SU-DHL-6 (cell line): ENCODE data around the gene EME2.

Source experiments
- H2AFZ ChIP-seq: fragments of 200-600 bp; sonication (generic); 2 replicates; pipeline ENCODE4 v1.6.1; 2014; ENCODE audit warnings: low read depth, mild to moderate bottlenecking, moderate library complexity, mixed read lengths, antibody characterized with exemption, low read length; ENCODE audit not compliant: severe bottlenecking
- H3F3A ChIP-seq: fragments of 200-600 bp; shearing (Covaris generic); 2 replicates; pipeline ENCODE4 v1.6.0; 2016; ENCODE audit warnings: antibody characterized with exemption, mild to moderate bottlenecking; ENCODE audit not compliant: insufficient read depth
- H3K27ac ChIP-seq: fragments of 200-600 bp; sonication (generic); 2 replicates; pipeline ENCODE4 v1.5.1; 2016; ENCODE audit warnings: low read depth, mild to moderate bottlenecking, low read length, moderate library complexity, mixed read lengths
- H3K27me3 ChIP-seq: fragments of 200-600 bp; sonication (generic), shearing (Covaris generic); 2 replicates; pipeline ENCODE4 v1.6.0; 2014; ENCODE audit warnings: mild to moderate bottlenecking, low read length
- H3K36me3 ChIP-seq: fragments of 200-600 bp; sonication (generic); 2 replicates; pipeline ENCODE4 v1.6.1; 2014; ENCODE audit warnings: mild to moderate bottlenecking, low read length, mixed read lengths
- H3K4me2 ChIP-seq: fragments of 300-600, 200-600 bp; shearing (Covaris generic), sonication (generic); 2 replicates; pipeline ENCODE4 v1.6.0; 2014; ENCODE audit warnings: low read length, low read depth, mild to moderate bottlenecking; ENCODE audit not compliant: poor library complexity, severe bottlenecking
- H3K4me3 ChIP-seq: fragments of 200-600 bp; sonication (generic); 2 replicates; pipeline ENCODE4 v1.5.1; 2014; ENCODE audit warnings: antibody characterized with exemption, low read length, mild to moderate bottlenecking, mixed read lengths; ENCODE audit not compliant: insufficient read depth, poor library complexity, severe bottlenecking
- H3K79me2 ChIP-seq: fragments of 200-600 bp; sonication (generic); 2 replicates; pipeline ENCODE4 v1.6.1; 2014; ENCODE audit warnings: mild to moderate bottlenecking, low read length, moderate library complexity; ENCODE audit not compliant: insufficient read depth
- H3K9ac ChIP-seq: fragments of 200-600 bp; sonication (generic); 2 replicates; pipeline ENCODE4 v1.7.0; 2014; ENCODE audit warnings: mild to moderate bottlenecking, low read length
- H3K9me2 ChIP-seq: fragments of 200-600 bp; sonication (generic); replicated peaks from 2 replicates; pipeline ENCODE4 v1.6.1; 2014; ENCODE audit warnings: low read length; ENCODE audit not compliant: insufficient read depth
- H3K9me3 ChIP-seq: fragments of 200-600 bp; sonication (generic); 2 replicates; pipeline ENCODE4 v1.6.1; 2014; ENCODE audit warnings: low read length, mixed read lengths; ENCODE audit not compliant: insufficient read depth
- H4K20me1 ChIP-seq: fragments of 200-600 bp; sonication (generic); 2 replicates; pipeline ENCODE4 v1.6.1; 2014; ENCODE audit warnings: low read depth, mild to moderate bottlenecking, antibody characterized with exemption, low read length, moderate library complexity, mixed read lengths
- EZH2phosphoT487 ChIP-seq: fragments of 200-600 bp; sonication (generic), shearing (Covaris generic); conservative IDR thresholded peaks from 2 replicates; pipeline ENCODE4 v1.6.1; 2018; ENCODE audit warnings: mild to moderate bottlenecking, antibody characterized with exemption, low read length, moderate library complexity, mixed read lengths
- TF ChIP-seq, protein P1 (sequence below): fragments of 200-600 bp; sonication (generic); IDR thresholded peaks from one replicate; pipeline ENCODE4 v1.5.1; 2017; ENCODE audit warnings: antibody characterized with exemption, mild to moderate bottlenecking, low read length, moderate library complexity; ENCODE audit not compliant: insufficient read depth, poor library complexity, severe bottlenecking

EME2 gene

GRCh38 chr16:1726661-1727502, 45.7 kb upstream of the EME2 start:
- Histone ChIP-seq H3K36me3 (no peaks in the 10 kb centered on the region), H3F3A (no peaks in the 10 kb centered on the region), H3K4me3 (no peak overlapping the region), H3K79me2 (peaks cover 9% of the 10 kb centered on the region; the same call in 1 of the 2 replicates), H4K20me1 (no peaks in the 10 kb centered on the region; the same call in 1 of the 2 replicates), H3K9ac (no peak overlapping the region), H3K9me3 (no peaks in the 10 kb centered on the region), H3K9me2 (no peaks in the 10 kb centered on the region), H3K27ac (no peak overlapping the region), H3K27me3 (no peaks in the 10 kb centered on the region), H3K4me2 (no peak overlapping the region), H2AFZ (no peak overlapping the region)
- TF ChIP-seq EZH2phosphoT487: no peak
- TF ChIP-seq, protein P1, sequence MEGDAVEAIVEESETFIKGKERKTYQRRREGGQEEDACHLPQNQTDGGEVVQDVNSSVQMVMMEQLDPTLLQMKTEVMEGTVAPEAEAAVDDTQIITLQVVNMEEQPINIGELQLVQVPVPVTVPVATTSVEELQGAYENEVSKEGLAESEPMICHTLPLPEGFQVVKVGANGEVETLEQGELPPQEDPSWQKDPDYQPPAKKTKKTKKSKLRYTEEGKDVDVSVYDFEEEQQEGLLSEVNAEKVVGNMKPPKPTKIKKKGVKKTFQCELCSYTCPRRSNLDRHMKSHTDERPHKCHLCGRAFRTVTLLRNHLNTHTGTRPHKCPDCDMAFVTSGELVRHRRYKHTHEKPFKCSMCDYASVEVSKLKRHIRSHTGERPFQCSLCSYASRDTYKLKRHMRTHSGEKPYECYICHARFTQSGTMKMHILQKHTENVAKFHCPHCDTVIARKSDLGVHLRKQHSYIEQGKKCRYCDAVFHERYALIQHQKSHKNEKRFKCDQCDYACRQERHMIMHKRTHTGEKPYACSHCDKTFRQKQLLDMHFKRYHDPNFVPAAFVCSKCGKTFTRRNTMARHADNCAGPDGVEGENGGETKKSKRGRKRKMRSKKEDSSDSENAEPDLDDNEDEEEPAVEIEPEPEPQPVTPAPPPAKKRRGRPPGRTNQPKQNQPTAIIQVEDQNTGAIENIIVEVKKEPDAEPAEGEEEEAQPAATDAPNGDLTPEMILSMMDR: no peak

- no peaks in the 10 kb centered on the region for H3K27me3 ChIP-seq
- TF ChIP-seq, protein P1: no peak
- TF ChIP-seq EZH2phosphoT487: no peak
- no peaks in the 10 kb centered on the region for H3K9me2 ChIP-seq
- H3K9me3 ChIP-seq: no peaks in the 10 kb centered on the region
- no peak overlapping the region for H2AFZ ChIP-seq
- H3K4me3 ChIP-seq: no peak overlapping the region
- H3F3A ChIP-seq: no peaks in the 10 kb centered on the region
- H4K20me1 ChIP-seq: no peaks in the 10 kb centered on the region; the same call in 1 of the 2 replicates
- no peak overlapping the region for H3K4me2 ChIP-seq
- H3K79me2 ChIP-seq: peaks cover 9% of the 10 kb centered on the region; the same call in 1 of the 2 replicates
- H3K36me3 ChIP-seq: no peaks in the 10 kb centered on the region
- H3K9ac ChIP-seq: no peak overlapping the region
- no peak overlapping the region for H3K27ac ChIP-seq
Measured at GRCh38 chr16:1727651-1728624, 44.7 kb upstream of the EME2 start.

DNA sequence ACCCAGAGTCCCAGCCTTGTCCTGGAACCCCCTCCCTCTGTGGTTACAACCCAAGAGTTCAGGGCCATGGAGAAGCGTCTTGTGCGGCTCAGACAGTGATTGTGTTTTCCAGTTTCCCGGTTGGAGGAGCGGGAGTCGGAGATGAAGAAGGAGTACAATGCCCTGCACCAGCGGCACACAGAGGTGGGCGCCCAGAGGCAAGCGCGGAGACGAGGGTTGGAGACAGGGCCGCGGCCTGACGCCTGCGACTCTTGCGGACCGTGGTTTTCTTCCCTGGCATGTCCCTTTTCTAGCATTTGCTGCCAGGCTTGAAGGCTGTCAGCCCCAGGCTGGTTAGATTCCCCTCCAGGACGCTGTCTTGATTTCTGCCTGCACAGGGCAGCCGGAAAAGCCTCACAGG, 43.6 kb upstream of the EME2 start:
- Histone ChIP-seq H3K4me3 (no peak overlapping the region), H3K9me2 (no peaks in the 10 kb centered on the region), H3K79me2 (peaks cover under 1% of the 10 kb centered on the region; the same call in 1 of the 2 replicates), H3K36me3 (no peaks in the 10 kb centered on the region), H3K9me3 (no peaks in the 10 kb centered on the region), H4K20me1 (no peaks in the 10 kb centered on the region), H3K9ac (no peak overlapping the region), H3F3A (no peaks in the 10 kb centered on the region), H3K4me2 (no peak overlapping the region), H3K27me3 (no peaks in the 10 kb centered on the region), H3K27ac (no peak overlapping the region), H2AFZ (no peak overlapping the region)
- TF ChIP-seq, protein P1: no peak
- no peak for TF ChIP-seq EZH2phosphoT487
